Peyer's patch (tissue), 4 donors: Measurements from ENCODE around the gene RAPGEF3. TPM values are rescaled to one million over a fixed set of nuclear protein-coding genes. Genes with fewer than 3 reads are reported as not detected.

Experiments
- DNase-seq, 3 donors: peaks; one replicate each; pipeline ENCODE4 v3.0.0-alpha.2; 2017 to 2019
- H3K27ac ChIP-seq, 4 donors: fragments of 200-600 bp; sonication (generic); one replicate each; pipeline ENCODE4 v1.5.1; 2016 to 2019
- H3K27me3 ChIP-seq, 2 donors: fragments of 200-600 bp; sonication (generic); one replicate each; pipeline ENCODE4 v1.5.1; 2019
- H3K36me3 ChIP-seq, 3 donors: fragments of 200-600 bp; sonication (generic); one replicate each; pipeline ENCODE4 v1.5.1; 2016 to 2019
- H3K4me1 ChIP-seq, 4 donors: fragments of 200-600 bp; sonication (generic); one replicate each; pipeline ENCODE4 v1.5.1; 2016 to 2019
- H3K4me3 ChIP-seq, 4 donors: fragments of 200-600 bp; sonication (generic); 1 replicate in 3 of 4; 2 replicates in 1 of 4; pipeline ENCODE4 v1.5.1; 2016 to 2019; ENCODE audit warnings: mild to moderate bottlenecking in 1 of 4
- H3K9me3 ChIP-seq, 4 donors: fragments of 200-600 bp; sonication (generic); one replicate each; pipeline ENCODE4 v1.5.1; 2016 to 2019; ENCODE audit warnings: mild to moderate bottlenecking in 1 of 4
- CTCF ChIP-seq, 6 experiments: fragments of 450-650 bp in 4 of 6; fragments of 200-600 bp in 2 of 6; sonication (generic) in 1 of 6; IDR thresholded peaks; one replicate each; pipeline ENCODE4 v1.5.1; 2017 to 2019; ENCODE audit warnings: antibody characterized with exemption in 6 of 6, mild to moderate bottlenecking in 3 of 6, moderate library complexity in 1 of 6
- POLR2A ChIP-seq, 2 donors: fragments of 450-650 bp; IDR thresholded peaks; one replicate each; pipeline ENCODE4 v1.5.1; 2017; ENCODE audit warnings: antibody characterized with exemption in 2 of 2, mild to moderate bottlenecking in 2 of 2, moderate library complexity in 2 of 2
- total RNA-seq, 4 donors: library from RNA; depleted of rRNA; stranded (reverse); fragments of >200 nt; gene quantifications; one replicate each; pipeline ENCODE4 v1.1.0, GENCODE V29; 2016

The RAPGEF3 gene
- total RNA-seq, 4 donors from 2014 or later, result 4.9 to 33.0 (median 16.9) TPM

GRCh38 chr12:47777151-47777550, 18.5 kb upstream of the RAPGEF3 start:
- DNase-seq, result no peak
- Histone ChIP-seq H3K36me3 (peaks cover 0 to 12% (median 0%) of the 10 kb centered on the region in 3 donors), H3K4me1 (peaks cover 0 to 30% (median 5%) of the 10 kb centered on the region in 4 donors), H3K27me3 (no peaks in the 10 kb centered on the region), H3K9me3 (no peaks in the 10 kb centered on the region), H3K27ac (no peak overlapping the region), H3K4me3 (no peak overlapping the region)
- no peak for TF ChIP-seq POLR2A (IDR thresholded peaks at IDR 0.05)

- H3K27me3 ChIP-seq, result no peaks in the 10 kb centered on the region
- peaks cover 0 to 30% (median 5%) of the 10 kb centered on the region in 4 donors for H3K4me1 ChIP-seq
- peaks cover 0 to 6% (median 0%) of the 10 kb centered on the region in 3 donors for H3K36me3 ChIP-seq
- no peak for DNase-seq
- TF ChIP-seq CTCF (IDR thresholded peaks at IDR 0.05) (no peak), POLR2A (IDR thresholded peaks at IDR 0.05) (no peak)
- no peak overlapping the region for H3K4me3 ChIP-seq
- H3K27ac ChIP-seq, result peak overlapping the region in 1 of 4 donors; percentile 33
- H3K9me3 ChIP-seq, result no peaks in the 10 kb centered on the region
These were observed 17.9 kb upstream of the RAPGEF3 start for GRCh38 chr12:47776471-47777143.

GRCh38 chr12:47775100-47775911, 16.6 kb upstream of the RAPGEF3 start:
- Histone ChIP-seq H3K4me3 (no peak overlapping the region), H3K27ac (peak overlapping the region in 2 of 4 donors; percentile 37 to 40), H3K36me3 (no peaks in the 10 kb centered on the region), H3K4me1 (peaks cover 0 to 30% (median 5%) of the 10 kb centered on the region in 4 donors), H3K27me3 (no peaks in the 10 kb centered on the region), H3K9me3 (no peaks in the 10 kb centered on the region)
- TF ChIP-seq CTCF (IDR thresholded peaks at IDR 0.05), result no peak
- no peak for TF ChIP-seq POLR2A (IDR thresholded peaks at IDR 0.05)
- no peak for DNase-seq

- TF ChIP-seq POLR2A (IDR thresholded peaks at IDR 0.05) (no peak), CTCF (IDR thresholded peaks at IDR 0.05) (no peak)
- no peaks in the 10 kb centered on the region for H3K36me3 ChIP-seq
- H3K4me1 ChIP-seq, result peaks cover 0 to 33% (median 5%) of the 10 kb centered on the region in 4 donors
- H3K27ac ChIP-seq, result no peak overlapping the region
- no peaks in the 10 kb centered on the region for H3K27me3 ChIP-seq
- no peaks in the 10 kb centered on the region for H3K9me3 ChIP-seq
- H3K4me3 ChIP-seq, result no peak overlapping the region
- no peak for DNase-seq
These were observed 16.0 kb upstream of the RAPGEF3 start for GRCh38 chr12:47774663-47775062.

- peaks cover 0 to 33% (median 5%) of the 10 kb centered on the region in 4 donors for H3K4me1 ChIP-seq
- TF ChIP-seq POLR2A (IDR thresholded peaks at IDR 0.05) (no peak), CTCF (IDR thresholded peaks at IDR 0.05) (no peak)
- no peak for DNase-seq
- no peaks in the 10 kb centered on the region for H3K27me3 ChIP-seq
- H3K36me3 ChIP-seq, result no peaks in the 10 kb centered on the region
- H3K9me3 ChIP-seq, result no peaks in the 10 kb centered on the region
- H3K27ac ChIP-seq, result peak overlapping the region; percentile 80 to 89 (median 88)
- H3K4me3 ChIP-seq, result peak overlapping the region; percentile 90 to 100 (median 98)
These were observed 15.3 kb upstream of the RAPGEF3 start for GRCh38 chr12:47773858-47774580.
